ENCODE measurements around the gene DLG1.

DNA sequence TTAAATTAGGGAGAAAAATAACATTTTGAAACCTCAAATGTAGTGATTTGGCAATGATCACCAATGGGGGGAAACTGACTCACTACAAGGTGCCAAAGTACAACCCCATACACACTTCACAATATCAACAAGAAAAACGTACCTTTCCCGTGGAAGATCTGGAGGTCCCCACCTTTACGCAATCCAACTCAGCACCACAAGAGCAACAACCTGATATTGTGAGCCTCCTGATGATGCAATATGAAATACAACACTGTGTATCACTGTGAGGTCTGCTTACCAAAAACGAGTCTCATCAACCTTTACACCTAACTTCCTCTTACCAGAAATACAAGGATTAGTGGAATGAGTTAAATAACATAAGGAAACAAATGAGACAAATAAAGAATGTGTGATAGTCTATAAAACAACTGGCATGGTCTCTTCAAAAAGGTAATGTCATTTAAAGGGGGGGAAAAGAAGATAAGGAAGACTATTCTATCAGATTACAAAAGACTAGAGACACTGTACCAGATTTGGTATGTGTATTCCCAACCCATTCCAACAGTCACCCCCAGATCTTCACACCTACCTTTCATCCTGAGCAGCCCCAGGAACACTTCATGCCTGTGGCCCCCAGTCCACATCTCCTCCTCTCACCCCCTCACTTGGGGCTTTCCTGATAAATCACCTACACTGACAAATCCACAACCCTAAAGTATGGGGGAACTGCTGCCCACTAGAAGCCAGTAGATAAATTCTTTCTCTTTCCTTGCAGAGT lies 27.7 kb downstream of the DLG1 start:
- no peak for TF ChIP-seq CTCF (IDR thresholded peaks at IDR 0.05)
- TF ChIP-seq POLR2AphosphoS5 (IDR thresholded peaks at IDR 0.05), result no peak
